SIG-M5 treated with dmso at 0.1 percent for 504 hours (cell line): ENCODE results near the gene PF4V1.
A peak's percentile ranks its signal among the peaks of the same experiment; 100 is the strongest.

Experiments used
- DNase-seq: peaks from one replicate; lab custom pipeline; 2025; ENCODE audit not compliant: unreplicated experiment; lab: John Stamatoyannopoulos, UW

Gene PF4V1

GRCh38 chr4:73853246-73853704 is at the start of gene PF4V1:
TSS of gene PF4V1 (plus strand) at chr4:73853296. CDS start at chr4:73853363, 67 bp downstream.
- no peak for DNase-seq

- DNase-seq: no peak
These were observed 42.9 kb upstream of the PF4V1 start for GRCh38 chr4:73810191-73810590.

- no peak for DNase-seq
These were observed 41.3 kb upstream of the PF4V1 start for GRCh38 chr4:73811841-73812240.

DNA sequence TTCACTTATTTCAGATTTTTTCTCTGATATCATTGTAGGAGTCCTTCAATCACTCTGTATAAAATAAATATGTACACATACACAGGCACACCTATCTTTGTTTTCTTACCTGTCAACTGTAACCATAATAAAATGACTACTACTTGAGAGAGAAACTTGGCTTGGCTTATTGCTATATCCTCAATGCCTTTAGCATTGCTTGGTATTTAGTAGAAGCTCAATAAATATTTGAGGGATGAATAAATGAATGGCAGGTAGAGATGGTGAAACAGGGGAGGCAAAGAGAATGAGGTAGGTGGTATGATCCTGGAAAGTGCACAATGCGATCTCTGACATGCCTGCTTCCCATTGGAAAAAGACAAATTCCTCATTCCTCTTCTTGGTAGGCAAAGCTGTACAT is 38.4 kb upstream of the PF4V1 start:
- DNase-seq: no peak

DNA sequence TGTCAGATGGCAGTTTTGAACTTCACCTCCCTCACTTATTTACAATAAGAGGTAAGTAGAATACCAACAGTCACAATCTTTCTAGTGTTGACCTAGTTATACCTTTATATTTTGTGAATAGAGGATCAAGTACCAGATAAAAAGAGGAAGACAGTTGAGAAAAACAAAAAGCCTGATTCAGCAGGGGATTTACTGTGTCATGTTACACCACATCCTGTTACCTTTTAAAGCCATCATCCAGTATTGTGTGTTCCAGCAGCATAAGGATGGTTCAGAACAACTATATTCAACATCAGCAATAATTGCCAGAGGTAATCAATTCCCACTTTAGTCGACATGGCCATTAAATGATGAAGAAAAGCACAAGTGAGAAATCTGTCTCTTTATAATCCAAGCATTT is 38.0 kb upstream of the PF4V1 start:
- peak; percentile 45 for DNase-seq

DNA sequence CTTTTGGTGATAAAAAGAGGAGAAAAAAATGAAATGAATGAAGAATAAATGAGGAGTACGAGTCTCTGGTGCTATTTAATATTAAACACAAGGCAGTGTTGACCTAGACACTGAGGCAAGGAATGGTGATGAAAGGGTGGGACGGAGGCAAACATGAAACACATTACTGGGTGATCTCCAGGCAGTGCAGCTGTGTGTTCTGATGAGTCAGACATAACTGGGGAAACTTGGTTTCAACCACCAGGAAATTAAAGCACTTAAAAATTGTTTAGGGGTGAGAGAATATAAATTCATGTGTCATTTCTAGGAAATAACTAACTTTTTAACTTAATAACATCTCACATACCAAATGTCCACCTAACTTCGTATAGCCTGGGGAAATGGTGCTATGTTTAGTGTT is 36.3 kb upstream of the PF4V1 start:
- no peak for DNase-seq

DNA sequence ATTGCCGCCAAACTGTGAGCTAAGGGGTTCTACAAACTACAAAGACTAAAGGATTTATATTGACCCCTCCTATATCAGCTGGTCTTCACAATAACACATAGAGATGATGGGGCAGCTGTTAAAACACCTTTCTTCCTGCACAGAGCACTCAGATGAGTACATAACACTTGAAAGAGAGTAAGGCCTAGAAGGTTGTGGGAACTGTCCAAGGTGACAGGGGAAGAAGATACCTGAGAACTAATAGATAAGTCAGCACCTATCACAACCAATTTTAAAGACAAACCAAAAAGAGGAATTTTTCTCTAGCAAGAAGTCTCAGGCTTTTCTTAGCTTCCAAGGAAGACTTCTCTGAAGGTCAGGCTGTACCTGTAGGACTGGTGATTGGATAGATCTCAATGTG is 35.8 kb upstream of the PF4V1 start:
- DNase-seq: no peak

DNA sequence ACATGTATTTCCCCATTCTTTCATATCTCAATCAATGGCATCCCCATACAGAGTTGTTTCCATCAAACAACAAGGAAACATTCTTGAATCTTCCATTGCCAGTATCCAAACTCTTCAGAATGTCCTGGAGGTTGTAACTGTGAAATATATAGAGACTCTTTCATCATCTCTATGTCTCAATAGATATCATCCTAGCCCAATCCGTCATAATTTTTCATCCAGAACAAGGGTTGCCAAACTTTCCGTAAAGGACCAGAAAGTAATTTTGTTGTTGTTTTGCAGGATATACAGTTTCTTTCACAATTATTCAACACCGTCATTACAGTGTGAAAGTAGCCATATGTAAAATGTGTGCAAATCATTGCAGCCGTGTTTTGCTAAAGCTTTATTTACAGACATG is 31.8 kb upstream of the PF4V1 start:
- peak; percentile 13 for DNase-seq

DNA sequence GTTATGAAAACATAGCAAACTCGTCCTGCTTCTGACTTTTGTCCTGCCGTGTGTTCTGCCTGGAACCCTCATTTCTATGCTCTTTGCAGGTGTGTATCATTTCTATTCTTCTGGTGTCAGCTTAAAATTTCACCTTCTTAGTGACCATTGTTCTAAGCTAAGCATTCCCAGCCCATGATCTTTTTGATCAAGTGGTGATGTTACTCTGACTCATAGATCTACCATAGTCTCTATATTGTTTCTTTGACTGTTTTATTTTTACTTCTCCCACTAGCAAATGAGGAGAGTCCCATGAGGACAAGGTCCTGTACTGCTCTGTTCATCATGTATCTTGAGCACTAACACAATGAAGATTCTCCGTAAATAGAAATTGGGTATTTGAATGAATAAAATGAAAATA is 30.7 kb upstream of the PF4V1 start:
- no peak for DNase-seq

DNA sequence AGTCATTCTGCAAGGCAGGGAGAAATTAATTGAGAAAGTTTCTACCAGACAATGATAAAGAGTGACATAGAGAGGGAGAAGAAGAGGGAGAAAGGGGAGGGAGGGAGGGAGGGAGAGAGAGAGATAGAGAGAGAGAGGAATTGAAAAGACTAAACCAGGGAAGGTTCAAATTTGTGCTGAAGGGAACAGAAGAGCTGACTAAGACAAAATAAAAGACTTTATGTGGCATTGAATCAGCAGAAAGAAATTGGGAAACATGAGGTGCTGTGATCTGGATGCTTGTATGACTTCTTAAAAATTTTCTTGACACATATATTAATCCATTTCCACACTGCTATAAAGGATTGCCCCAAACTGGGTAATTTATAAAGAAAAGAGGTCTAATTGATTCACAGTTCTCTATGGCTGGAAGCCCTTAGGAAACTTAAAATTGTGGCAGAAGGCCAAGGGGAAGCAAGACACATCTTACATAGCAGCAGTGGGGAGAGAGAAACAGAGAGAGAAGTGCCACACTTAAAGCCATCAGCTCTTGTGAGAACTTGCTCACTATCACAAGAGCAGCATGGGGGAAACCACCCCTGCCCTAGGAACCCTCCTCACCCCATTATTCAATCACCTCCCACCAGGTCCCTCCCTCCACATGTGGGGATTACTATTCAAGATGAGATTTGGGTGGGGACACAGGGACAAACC is 30.1 kb upstream of the PF4V1 start:
- DNase-seq: no peak

- DNase-seq: no peak
These were observed 29.3 kb upstream of the PF4V1 start for GRCh38 chr4:73823760-73824159.

- peak; percentile 77 for DNase-seq
These were observed 24.1 kb upstream of the PF4V1 start for GRCh38 chr4:73828956-73829355.

GRCh38 chr4:73831569-73831968 is 21.5 kb upstream of the PF4V1 start:
- DNase-seq: no peak

DNA sequence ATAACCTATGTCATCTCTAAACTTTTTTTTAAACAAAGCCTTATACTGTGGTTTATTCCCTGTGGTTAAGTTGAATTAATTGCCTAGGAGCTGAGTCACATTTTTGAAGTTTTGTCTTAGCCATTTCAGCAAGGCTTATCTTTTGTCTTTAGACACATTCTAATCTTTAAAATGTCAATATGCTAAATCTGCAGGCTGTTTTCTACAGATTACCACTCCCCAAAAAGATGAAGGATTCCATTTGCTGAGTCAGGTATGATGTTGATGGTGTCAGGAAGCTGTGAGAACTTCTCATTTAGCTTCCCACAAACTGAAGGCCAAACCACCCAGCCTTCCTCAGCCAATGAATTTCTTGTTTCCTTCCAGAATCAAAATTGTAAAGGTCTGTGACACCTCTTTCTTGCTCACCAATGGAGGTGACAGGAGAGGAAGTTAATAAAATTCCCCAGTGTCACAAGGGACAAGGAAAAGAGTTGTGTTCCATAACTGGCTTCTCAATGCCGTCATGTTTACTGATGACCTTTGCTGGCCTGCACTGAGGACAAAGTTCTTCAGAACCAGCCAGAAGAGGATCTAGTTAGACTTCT is 20.4 kb upstream of the PF4V1 start:
- no peak for DNase-seq

DNA sequence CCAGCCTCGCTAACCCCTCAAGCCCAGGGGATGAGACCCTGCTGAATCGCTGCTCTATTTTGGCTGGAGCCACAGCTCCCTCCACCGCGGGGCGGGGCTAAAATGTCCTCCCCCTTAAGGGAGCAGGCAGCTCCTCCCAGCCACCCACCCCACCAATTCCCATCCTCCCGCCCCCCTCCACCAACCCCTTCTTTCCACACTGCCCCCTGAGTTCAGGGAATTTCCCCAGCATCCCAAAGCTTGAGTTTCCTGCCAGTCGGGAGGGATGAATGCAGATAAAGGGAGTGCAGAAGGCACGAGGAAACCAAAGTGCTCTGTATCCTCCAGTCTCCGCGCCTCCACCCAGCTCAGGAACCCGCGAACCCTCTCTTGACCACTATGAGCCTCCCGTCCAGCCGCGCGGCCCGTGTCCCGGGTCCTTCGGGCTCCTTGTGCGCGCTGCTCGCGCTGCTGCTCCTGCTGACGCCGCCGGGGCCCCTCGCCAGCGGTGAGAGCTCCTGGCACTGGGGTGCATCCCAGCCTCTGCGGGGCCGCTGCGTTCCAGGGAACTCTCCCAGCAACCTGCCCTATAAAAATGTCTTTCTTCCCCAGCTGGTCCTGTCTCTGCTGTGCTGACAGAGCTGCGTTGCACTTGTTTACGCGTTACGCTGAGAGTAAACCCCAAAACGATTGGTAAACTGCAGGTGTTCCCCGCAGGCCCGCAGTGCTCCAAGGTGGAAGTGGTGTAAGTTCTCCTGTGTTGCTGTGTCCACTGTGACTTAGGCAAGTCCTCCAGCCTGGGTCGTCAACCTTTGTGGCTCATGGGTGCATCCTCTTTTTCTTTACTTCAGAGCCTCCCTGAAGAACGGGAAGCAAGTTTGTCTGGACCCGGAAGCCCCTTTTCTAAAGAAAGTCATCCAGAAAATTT is 16.5 kb upstream of the PF4V1 start, which contains the start of gene CXCL6:
Gene CXCL6, plus strand, starts transcription at position 306 of the 907 bp plus-strand sequence. Its CDS starts 73 bp downstream, at position 379.
- no peak for DNase-seq

- DNase-seq: no peak
These were observed 14.0 kb upstream of the PF4V1 start for GRCh38 chr4:73839071-73839470.

GRCh38 chr4:73839715-73840114 is 13.4 kb upstream of the PF4V1 start:
- DNase-seq: no peak

DNA sequence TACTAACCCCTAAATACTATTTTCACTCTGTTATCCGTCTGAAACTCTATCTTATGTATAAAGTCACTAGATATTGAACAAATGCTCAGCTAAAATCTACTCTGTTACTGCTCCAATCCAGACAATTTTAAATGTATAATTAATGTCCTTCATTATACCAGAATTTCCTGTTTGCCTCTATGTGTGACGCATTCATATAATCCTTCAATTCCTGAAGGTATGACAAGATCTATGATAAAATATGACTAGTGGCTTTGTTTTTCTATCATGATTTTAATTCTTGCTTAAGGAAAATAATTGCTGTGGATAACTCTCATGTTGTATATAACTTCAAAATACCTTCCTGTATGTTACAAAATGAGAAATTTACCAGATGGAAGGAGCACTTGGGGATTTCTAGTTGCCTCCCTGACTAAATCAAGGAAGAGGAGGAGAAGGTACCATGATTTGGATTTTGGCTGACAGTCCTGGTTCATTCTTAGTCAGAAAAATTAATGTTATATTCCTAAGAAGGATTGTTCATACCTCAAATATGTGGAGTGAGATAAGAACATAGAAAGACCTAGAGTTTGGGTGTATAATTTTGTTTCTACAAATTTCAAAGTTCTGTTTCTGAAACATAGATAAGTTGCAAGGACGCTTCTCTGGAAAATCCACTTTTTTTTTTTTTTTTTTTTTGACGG is 11.7 kb upstream of the PF4V1 start:
- no peak for DNase-seq

- no peak for DNase-seq
These were observed 10.4 kb upstream of the PF4V1 start for GRCh38 chr4:73842696-73843095.

DNA sequence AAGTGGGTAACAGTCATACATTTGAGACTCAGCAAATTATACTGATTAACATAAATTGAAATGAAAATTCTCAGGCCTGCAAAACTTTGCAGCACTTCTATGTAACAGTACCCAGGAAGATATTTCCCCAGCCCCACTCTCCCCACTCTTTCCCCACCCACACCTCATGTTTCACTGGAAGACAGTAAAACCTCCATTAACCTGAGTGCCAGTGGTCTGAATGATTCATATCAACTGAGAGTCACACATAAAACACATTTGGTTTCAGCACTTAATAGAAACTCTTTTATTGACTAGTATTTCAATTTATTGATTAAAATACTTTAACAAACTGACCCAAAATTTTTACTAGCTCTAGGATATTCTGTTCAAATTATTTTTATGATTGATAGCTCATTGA is 9.7 kb upstream of the PF4V1 start:
- DNase-seq: no peak

- DNase-seq: peak; percentile 49
These were observed 8.8 kb upstream of the PF4V1 start for GRCh38 chr4:73844345-73844744.
